ENCODE data around the gene RNF43. TPM values are rescaled to one million over a fixed set of nuclear protein-coding genes. Genes with fewer than 3 reads are reported as not detected.

RNF43 gene
- total RNA-seq, 1 experiment from 2014 or later: 3.8 TPM

GRCh38 chr17:58396173-58396572 is 21.2 kb downstream of the RNF43 start:
- no peaks in the 10 kb centered on the region for H3K9me2 ChIP-seq (replicated peaks; ENCODE audit: low read length)
- H3K79me2 ChIP-seq (ENCODE audit: low read length): no peaks in the 10 kb centered on the region
- POLR2A ChIA-PET (ENCODE audit: unreplicated experiment): no interaction called here
- TF ChIP-seq EZH2 (IDR thresholded peaks at IDR 0.05; ENCODE audit: low read length, unreplicated experiment) (no peak), CTCF (conservative IDR thresholded peaks at IDR 0.05; ENCODE audit: low read depth, low read length) (no peak), EZH2phosphoT487 (IDR thresholded peaks at IDR 0.05; ENCODE audit: borderline replicate concordance, low read length) (no peak)
- DNase-seq (no peak), ATAC-seq (no peak)
- no peaks in the 10 kb centered on the region for H3K9me3 ChIP-seq (ENCODE audit: low read length)
- H3K4me2 ChIP-seq (ENCODE audit: low read length): no peak overlapping the region
- peaks cover 42% of the 10 kb centered on the region for H3K4me1 ChIP-seq (ENCODE audit: insufficient read depth, low read length)
- H3K36me3 ChIP-seq (ENCODE audit: low read depth, low read length): no peaks in the 10 kb centered on the region
- CTCF ChIA-PET: no interaction called here
- H4K20me1 ChIP-seq (ENCODE audit: low read length): no peaks in the 10 kb centered on the region
- no peak overlapping the region for H3K4me3 ChIP-seq (ENCODE audit: low read length)
- no peak overlapping the region for H3K9ac ChIP-seq (ENCODE audit: low read length)
- H2AFZ ChIP-seq (ENCODE audit: low read length): no peak overlapping the region
- BruUV-seq (replicated peaks): no TSS peak
- no peaks in the 10 kb centered on the region for H3K27me3 ChIP-seq (ENCODE audit: low read length)
- no peaks in the 10 kb centered on the region for H3F3A ChIP-seq (ENCODE audit: low read length, unreplicated experiment)
- intact Hi-C loops (cut with micrococcal nuclease): no loop called here
- H3K27ac ChIP-seq (ENCODE audit: low read length): no peak overlapping the region

- intact Hi-C loops (cut with micrococcal nuclease): no loop called here
- H4K20me1 ChIP-seq (ENCODE audit: low read length): no peaks in the 10 kb centered on the region
- H2AFZ ChIP-seq (ENCODE audit: low read length): no peak overlapping the region
- H3K36me3 ChIP-seq (ENCODE audit: low read depth, low read length): no peaks in the 10 kb centered on the region
- TF ChIP-seq CTCF (conservative IDR thresholded peaks at IDR 0.05; ENCODE audit: low read depth, low read length) (no peak), EZH2phosphoT487 (IDR thresholded peaks at IDR 0.05; ENCODE audit: borderline replicate concordance, low read length) (no peak), EZH2 (IDR thresholded peaks at IDR 0.05; ENCODE audit: low read length, unreplicated experiment) (no peak)
- H3K9me2 ChIP-seq (replicated peaks; ENCODE audit: low read length): no peaks in the 10 kb centered on the region
- H3K27ac ChIP-seq (ENCODE audit: low read length): no peak overlapping the region
- no peaks in the 10 kb centered on the region for H3K27me3 ChIP-seq (ENCODE audit: low read length)
- H3F3A ChIP-seq (ENCODE audit: low read length, unreplicated experiment): no peaks in the 10 kb centered on the region
- H3K4me1 ChIP-seq (ENCODE audit: insufficient read depth, low read length): peaks cover 36% of the 10 kb centered on the region
- POLR2A ChIA-PET (ENCODE audit: unreplicated experiment): interaction anchor here (0.7 kb wide), 1 partner anchor 80 kb away, joined by 5 read pairs; no protein-coding TSS in a partner anchor
- no peaks in the 10 kb centered on the region for H3K79me2 ChIP-seq (ENCODE audit: low read length)
- H3K4me3 ChIP-seq (ENCODE audit: low read length): no peak overlapping the region
- H3K9me3 ChIP-seq (ENCODE audit: low read length): no peaks in the 10 kb centered on the region
- ATAC-seq (peak; percentile 23; the same call in 1 of the 2 replicates), DNase-seq (peak; percentile 65)
- peak overlapping the region; percentile 17 for H3K4me2 ChIP-seq (ENCODE audit: low read length)
- no peak overlapping the region for H3K9ac ChIP-seq (ENCODE audit: low read length)
- CTCF ChIA-PET: no interaction called here
- no TSS peak for BruUV-seq (replicated peaks)
These were observed 22.7 kb downstream of the RNF43 start for GRCh38 chr17:58394534-58395223.

- Histone ChIP-seq H3K4me3 (ENCODE audit: low read length) (no peak overlapping the region), H3K27ac (ENCODE audit: low read length) (peak overlapping the region; percentile 20; the same call in 1 of the 2 replicates), H3K9me3 (ENCODE audit: low read length) (no peaks in the 10 kb centered on the region), H3K36me3 (ENCODE audit: low read depth, low read length) (no peaks in the 10 kb centered on the region), H3K9me2 (replicated peaks; ENCODE audit: low read length) (no peaks in the 10 kb centered on the region), H3K9ac (ENCODE audit: low read length) (no peak overlapping the region), H3K27me3 (ENCODE audit: low read length) (no peaks in the 10 kb centered on the region), H4K20me1 (ENCODE audit: low read length) (no peaks in the 10 kb centered on the region), H3K4me2 (ENCODE audit: low read length) (peak overlapping the region; percentile 63), H3F3A (ENCODE audit: low read length, unreplicated experiment) (peaks cover 4% of the 10 kb centered on the region), H3K4me1 (ENCODE audit: insufficient read depth, low read length) (peaks cover 57% of the 10 kb centered on the region), H3K79me2 (ENCODE audit: low read length) (no peaks in the 10 kb centered on the region), H2AFZ (ENCODE audit: low read length) (no peak overlapping the region)
- intact Hi-C loops (cut with micrococcal nuclease): loop anchor here (1.0 kb wide), 1 partner anchor 26 kb away; the partner anchor contains the start of gene RNF43
- CTCF ChIA-PET: no interaction called here
- DNase-seq: peak; percentile 99
- peak; percentile 58 for ATAC-seq
- BruUV-seq (replicated peaks): no TSS peak
- POLR2A ChIA-PET (ENCODE audit: unreplicated experiment): no interaction called here
- TF ChIP-seq EZH2 (IDR thresholded peaks at IDR 0.05; ENCODE audit: low read length, unreplicated experiment) (no peak), EZH2phosphoT487 (IDR thresholded peaks at IDR 0.05; ENCODE audit: borderline replicate concordance, low read length) (no peak), CTCF (conservative IDR thresholded peaks at IDR 0.05; ENCODE audit: low read depth, low read length) (no peak)
These were observed 25.9 kb downstream of the RNF43 start for GRCh38 chr17:58391302-58391984.

Measured in PC-3 (cell line).